HCT116 (cell line): ENCODE measurements around the gene BRINP2. TPM values are rescaled to one million over a fixed set of nuclear protein-coding genes. Genes with fewer than 3 reads are reported as not detected.

Experiments
- ATAC-seq: fragments of 200-7000 bp; cut with Tn5 transposase; 2 replicates; pipeline ENCODE4 v1.9.1; 2020; ENCODE audit warnings: mild to moderate bottlenecking, moderate library complexity
- BruUV-seq: library from RNA; stranded (reverse); fragments of 400-500 nt; replicated peaks from 2 replicates; lab custom pipeline; 2021; lab: Mats Ljungman, UMichigan
- CTCF ChIA-PET: fragments of 300-600 bp; sonication (Branson Sonifier 250); formaldehyde crosslinking; loops from one replicate; lab custom pipeline; 2021; ENCODE audit warnings: antibody characterized with exemption; lab: Charles Lee
- POLR2A ChIA-PET: fragments of 300-600, 350-600 bp; sonication (Branson Sonifier 250); formaldehyde crosslinking; loops from one replicate; lab custom pipeline; 2021; ENCODE audit warnings: antibody characterized with exemption; lab: Charles Lee
- RAD21 ChIA-PET, 2 experiments: fragments of 300-600 bp; sonication (Branson Sonifier 250); formaldehyde crosslinking; loops; one replicate each; lab custom pipeline; 2023; ENCODE audit warnings: low total read pairs in 2 of 2; ENCODE audit not compliant: uncharacterized antibody in 2 of 2, unreplicated experiment in 2 of 2, low non-redundant PET in 1 of 2; lab: Charles Lee
- DNase-seq: peaks from one replicate; pipeline ENCODE4 v3.0.0-alpha.2; 2010; ENCODE audit warnings: low read depth, low spot score
- H2AFZ ChIP-seq: fragments of 200-600 bp; shearing (Covaris generic), sonication (generic); 2 replicates; pipeline ENCODE4 v1.6.1; 2017; ENCODE audit warnings: low read depth, mixed run types, mixed read lengths, antibody characterized with exemption, low read length; ENCODE audit not compliant: poor library complexity, severe bottlenecking
- H3K27ac ChIP-seq: 2 replicates; pipeline ENCODE4 v1.5.1; 2012; ENCODE audit warnings: low read depth, low read length
- H3K27me3 ChIP-seq: fragments of 200-600 bp; sonication (generic); 2 replicates; pipeline ENCODE4 v1.6.1; 2016; ENCODE audit warnings: mixed run types, low read length, mixed read lengths; ENCODE audit not compliant: insufficient read depth
- H3K36me3 ChIP-seq, 2 experiments: fragments of 200-500 bp in 1 of 2; fragments of 200-600 bp in 1 of 2; sonication (Bioruptor generic) in 1 of 2; sonication (generic) in 1 of 2; 2 replicates each; pipeline versions ENCODE4 v1.5.1 to v1.6.1; 2014 to 2016; ENCODE audit warnings: low read length in 2 of 2, inconsistent platforms in 1 of 2, mixed read lengths in 1 of 2, mixed run types in 1 of 2; ENCODE audit not compliant: insufficient read depth in 2 of 2, control insufficient read depth in 1 of 2
- H3K4me1 ChIP-seq, 2 experiments: fragments of 200-600 bp in 1 of 2; sonication (generic) in 1 of 2; 2 replicates each; pipeline versions ENCODE4 v1.5.1 to v1.6.1; 2012 to 2017; ENCODE audit warnings: low read length in 2 of 2, inconsistent platforms in 1 of 2, mild to moderate bottlenecking in 1 of 2, mixed read lengths in 1 of 2, mixed run types in 1 of 2, moderate library complexity in 1 of 2; ENCODE audit not compliant: insufficient read depth in 2 of 2, control insufficient read depth in 1 of 2
- H3K4me2 ChIP-seq: fragments of 200-600 bp; sonication (generic); 2 replicates; pipeline ENCODE4 v1.6.1; 2017; ENCODE audit warnings: mixed run types, low read length, mixed read lengths
- H3K4me3 ChIP-seq, 2 experiments: fragments of 200-600 bp in 1 of 2; sonication (generic) in 1 of 2; replicated peaks in 1 of 2; 2 replicates each; pipeline ENCODE4 v1.5.1; 2011 to 2016; ENCODE audit warnings: low read length in 2 of 2, control low read depth in 1 of 2, low read depth in 1 of 2, mild to moderate bottlenecking in 1 of 2, mixed read lengths in 1 of 2, mixed run types in 1 of 2
- H3K79me2 ChIP-seq: fragments of 200-600 bp; sonication (generic); 2 replicates; pipeline ENCODE4 v1.6.1; 2017; ENCODE audit warnings: mild to moderate bottlenecking, mixed run types, low read length, moderate library complexity, mixed read lengths; ENCODE audit not compliant: insufficient read depth
- H3K9ac ChIP-seq: fragments of 200-600 bp; sonication (generic); 2 replicates; pipeline ENCODE4 v1.6.1; 2016; ENCODE audit warnings: low read length, mixed read lengths
- H3K9me2 ChIP-seq: fragments of 200-600 bp; sonication (generic), shearing (Covaris generic); 2 replicates; pipeline ENCODE4 v1.6.1; 2017; ENCODE audit warnings: mixed run types, mild to moderate bottlenecking, moderate library complexity; ENCODE audit not compliant: insufficient read depth
- H3K9me3 ChIP-seq, 2 experiments: fragments of 200-500 bp in 1 of 2; fragments of 200-600 bp in 1 of 2; sonication (Bioruptor generic) in 1 of 2; sonication (generic) in 1 of 2; 2 replicates each; pipeline ENCODE4 v1.6.1; 2014 to 2017; ENCODE audit warnings: low read length in 2 of 2, mixed read lengths in 2 of 2, inconsistent platforms in 1 of 2, low read depth in 1 of 2, mild to moderate bottlenecking in 1 of 2, mixed run types in 1 of 2, moderate library complexity in 1 of 2; ENCODE audit not compliant: control insufficient read depth in 1 of 2, insufficient read depth in 1 of 2
- H4K20me1 ChIP-seq: fragments of 200-600 bp; sonication (generic), shearing (Covaris generic); 2 replicates; pipeline ENCODE4 v1.6.1; 2017; ENCODE audit warnings: mixed run types, mild to moderate bottlenecking, moderate library complexity; ENCODE audit not compliant: insufficient read depth
- CBX3 ChIP-seq: IDR thresholded peaks from 2 replicates; pipeline ENCODE4 v1.6.1; 2012; ENCODE audit warnings: low read depth
- CTCF ChIP-seq, 3 experiments: fragments of 200-600 bp in 1 of 3; sonication (generic) in 1 of 3; IDR thresholded peaks in 2 of 3; conservative IDR thresholded peaks in 1 of 3; 2 replicates each; pipeline ENCODE4 v1.5.1; 2012 to 2017; ENCODE audit warnings: low read depth in 2 of 3, low read length in 2 of 3, antibody characterized with exemption in 1 of 3, borderline replicate concordance in 1 of 3, control low read depth in 1 of 3, mild to moderate bottlenecking in 1 of 3, mixed read lengths in 1 of 3, mixed run types in 1 of 3, moderate library complexity in 1 of 3; ENCODE audit not compliant: insufficient read depth in 1 of 3
- EZH2 ChIP-seq: fragments of 200-600 bp; sonication (generic); IDR thresholded peaks from 2 replicates; pipeline ENCODE4 v1.6.1; 2017; ENCODE audit warnings: antibody characterized with exemption, mixed run types
- FOSL1 ChIP-seq: IDR thresholded peaks from 2 replicates; pipeline ENCODE4 v1.6.1; 2012; ENCODE audit warnings: low read depth
- POLR2AphosphoS5 ChIP-seq: IDR thresholded peaks from 2 replicates; pipeline ENCODE4 v1.6.1; 2011; ENCODE audit warnings: mild to moderate bottlenecking, low read depth, low read length, moderate library complexity
- RAD21 ChIP-seq: IDR thresholded peaks from 2 replicates; pipeline ENCODE4 v1.6.1; 2012; ENCODE audit warnings: low read depth, mild to moderate bottlenecking
- SRF ChIP-seq: IDR thresholded peaks from 2 replicates; pipeline ENCODE4 v1.6.1; 2012; ENCODE audit warnings: low read depth
- TCF7L2 ChIP-seq: IDR thresholded peaks from 2 replicates; pipeline ENCODE4 v1.7.0; 2011; ENCODE audit warnings: borderline replicate concordance, inconsistent platforms; ENCODE audit not compliant: insufficient read depth, insufficient read length; ENCODE audit errors: extremely low read depth
- YY1 ChIP-seq: IDR thresholded peaks from 2 replicates; pipeline ENCODE4 v1.6.1; 2011; ENCODE audit warnings: low read length, low read depth, moderate library complexity, mild to moderate bottlenecking; ENCODE audit not compliant: insufficient replicate concordance; ENCODE audit errors: extremely low read depth
- ZFX ChIP-seq: fragments of 450-650 bp; IDR thresholded peaks from 2 replicates; pipeline ENCODE4 v1.6.1; 2017
- ZNF274 ChIP-seq: fragments of 200-500 bp; sonication (Bioruptor generic); IDR thresholded peaks from 2 replicates; pipeline ENCODE4 v1.6.1; 2014; ENCODE audit warnings: mild to moderate bottlenecking, low read depth, low read length, inconsistent platforms
- intact Hi-C: fragments of 100-400 bp; cut with micrococcal nuclease; formaldehyde crosslinking; loops from 2 replicates; pipeline ENCODE4 v1.10.0; 2022
- total RNA-seq: library from RNA; stranded (reverse); gene quantifications from one replicate; pipeline ENCODE4 v1.2.1, GENCODE V29; 2021; ENCODE audit not compliant: unreplicated experiment
- TF ChIP-seq, protein P1 (sequence below): IDR thresholded peaks from 2 replicates; pipeline ENCODE4 v1.6.1; 2012
- TF ChIP-seq, protein P2 (sequence below): IDR thresholded peaks from 2 replicates; pipeline ENCODE4 v1.6.1; 2011; ENCODE audit warnings: mild to moderate bottlenecking, low read length, moderate library complexity; ENCODE audit not compliant: insufficient replicate concordance; ENCODE audit errors: extremely low read depth

BRINP2 gene
- total RNA-seq, 1 experiment from 2014 or later: not detected

DNA sequence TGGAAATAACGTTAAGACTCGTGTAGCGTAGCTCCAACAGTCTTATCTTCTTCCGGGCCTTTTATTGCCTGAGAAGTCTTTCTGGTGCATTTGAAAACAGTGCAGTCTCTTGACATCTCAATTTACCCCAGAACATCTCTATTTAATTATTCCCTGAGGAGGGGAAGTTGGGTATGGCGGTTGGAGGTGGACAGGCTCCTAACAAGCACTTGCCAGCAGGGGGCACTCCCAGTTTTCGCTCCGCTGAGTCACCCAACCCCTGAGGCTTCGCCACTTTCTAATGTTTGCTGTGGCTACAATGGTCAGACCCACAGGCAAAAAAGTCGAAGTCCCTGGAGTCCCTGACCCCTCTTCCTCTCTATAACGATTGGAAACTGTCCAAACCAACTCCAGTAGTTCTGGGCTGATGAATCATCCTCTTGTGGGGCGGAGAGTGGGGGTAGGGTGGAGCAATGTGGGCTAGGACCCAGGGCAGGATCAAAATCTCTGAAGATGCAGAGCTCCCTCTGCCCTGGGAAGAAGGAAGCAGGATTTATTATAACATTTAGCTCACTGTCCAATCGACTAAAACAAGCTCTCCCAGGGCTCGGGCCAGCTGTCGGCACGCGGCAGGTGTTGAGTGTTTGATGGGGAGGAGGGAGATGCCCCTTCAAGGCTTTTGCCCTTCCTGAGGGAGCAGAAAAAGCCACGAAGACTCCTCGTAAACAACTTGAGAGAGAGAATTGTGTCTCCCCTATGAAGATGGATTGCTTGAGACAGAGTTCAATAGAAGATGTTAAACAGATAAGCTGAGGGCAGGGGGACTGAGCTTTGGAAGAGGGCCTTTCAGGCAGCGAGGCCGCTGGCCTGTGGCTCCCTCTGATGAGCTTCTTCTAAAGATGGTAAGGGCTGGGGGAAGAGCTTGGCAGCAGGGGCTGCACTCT, 85.7 kb downstream of the BRINP2 start:
- Histone ChIP-seq H4K20me1 (no peaks in the 10 kb centered on the region), H3K27me3 (no peaks in the 10 kb centered on the region), H3K9ac (no peak overlapping the region), H3K4me3 (no peak overlapping the region), H3K79me2 (no peaks in the 10 kb centered on the region), H3K9me3 (no peaks in the 10 kb centered on the region), H3K27ac (no peak overlapping the region), H3K4me2 (no peak overlapping the region), H3K9me2 (no peaks in the 10 kb centered on the region), H3K4me1 (no peaks in the 10 kb centered on the region), H3K36me3 (no peaks in the 10 kb centered on the region), H2AFZ (no peak overlapping the region)
- intact Hi-C loops: no loop called here
- ATAC-seq (no peak), DNase-seq (no peak)
- TF ChIP-seq RAD21 (peak; percentile 34), CTCF (IDR thresholded peaks at IDR 0.05 in 2 of 3, conservative IDR thresholded peaks at IDR 0.05 in 1 of 3; ENCODE audit: borderline replicate concordance in 1 of 3, insufficient read depth in 1 of 3, low read depth in 2 of 3, low read length in 2 of 3) (peak; percentile 6 to 39 (median 36); a peak in 3 of 6 replicates), EZH2 (no peak)
- CTCF ChIA-PET: no interaction called here
- BruUV-seq: no TSS peak
- POLR2A ChIA-PET: no interaction called here
- RAD21 ChIA-PET: interaction anchor here in 1 of 2 experiments (0.6 kb wide), 1 partner anchor 353 kb away, joined by 3 read pairs; no protein-coding TSS in a partner anchor

DNA sequence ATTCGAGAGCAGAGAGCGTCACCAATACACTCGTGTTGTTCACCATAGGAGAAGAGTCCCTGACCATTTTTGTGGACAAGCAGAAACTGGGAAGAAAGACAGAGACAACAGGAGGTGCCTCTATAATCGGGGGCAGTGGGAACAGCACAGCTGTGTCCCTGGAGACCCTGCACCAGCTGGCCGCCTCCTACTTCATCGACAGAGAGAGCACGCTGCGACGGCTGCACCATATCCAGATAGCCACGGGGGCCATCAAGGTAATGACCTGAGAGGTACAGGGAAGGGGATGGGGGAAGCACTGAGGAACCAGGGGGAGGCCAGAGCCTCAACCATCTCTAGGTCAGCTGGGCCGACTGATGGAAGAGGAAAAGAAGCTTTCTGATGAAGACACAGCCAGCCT, 86.4 kb downstream of the BRINP2 start:
- ChIA-PET RAD21 (interaction anchor here in 1 of 2 experiments (0.6 kb wide), 1 partner anchor 354 kb away, joined by 3 read pairs; no protein-coding TSS in a partner anchor), POLR2A (no interaction called here), CTCF (no interaction called here)
- H3K27me3 ChIP-seq: no peaks in the 10 kb centered on the region
- H3K79me2 ChIP-seq: no peaks in the 10 kb centered on the region
- H3K9me3 ChIP-seq: no peaks in the 10 kb centered on the region
- H3K4me1 ChIP-seq: no peaks in the 10 kb centered on the region
- BruUV-seq: no TSS peak
- H2AFZ ChIP-seq: no peak overlapping the region
- H3K9ac ChIP-seq: no peak overlapping the region
- H3K4me2 ChIP-seq: no peak overlapping the region
- ATAC-seq: no peak
- H3K4me3 ChIP-seq: no peak overlapping the region
- intact Hi-C loops: no loop called here
- no peak for DNase-seq
- no peak overlapping the region for H3K27ac ChIP-seq
- H3K36me3 ChIP-seq: no peaks in the 10 kb centered on the region
- H3K9me2 ChIP-seq: no peaks in the 10 kb centered on the region
- no peaks in the 10 kb centered on the region for H4K20me1 ChIP-seq
- TF ChIP-seq, protein P1, sequence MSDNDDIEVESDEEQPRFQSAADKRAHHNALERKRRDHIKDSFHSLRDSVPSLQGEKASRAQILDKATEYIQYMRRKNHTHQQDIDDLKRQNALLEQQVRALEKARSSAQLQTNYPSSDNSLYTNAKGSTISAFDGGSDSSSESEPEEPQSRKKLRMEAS: no peak
- TF ChIP-seq, protein P2, sequence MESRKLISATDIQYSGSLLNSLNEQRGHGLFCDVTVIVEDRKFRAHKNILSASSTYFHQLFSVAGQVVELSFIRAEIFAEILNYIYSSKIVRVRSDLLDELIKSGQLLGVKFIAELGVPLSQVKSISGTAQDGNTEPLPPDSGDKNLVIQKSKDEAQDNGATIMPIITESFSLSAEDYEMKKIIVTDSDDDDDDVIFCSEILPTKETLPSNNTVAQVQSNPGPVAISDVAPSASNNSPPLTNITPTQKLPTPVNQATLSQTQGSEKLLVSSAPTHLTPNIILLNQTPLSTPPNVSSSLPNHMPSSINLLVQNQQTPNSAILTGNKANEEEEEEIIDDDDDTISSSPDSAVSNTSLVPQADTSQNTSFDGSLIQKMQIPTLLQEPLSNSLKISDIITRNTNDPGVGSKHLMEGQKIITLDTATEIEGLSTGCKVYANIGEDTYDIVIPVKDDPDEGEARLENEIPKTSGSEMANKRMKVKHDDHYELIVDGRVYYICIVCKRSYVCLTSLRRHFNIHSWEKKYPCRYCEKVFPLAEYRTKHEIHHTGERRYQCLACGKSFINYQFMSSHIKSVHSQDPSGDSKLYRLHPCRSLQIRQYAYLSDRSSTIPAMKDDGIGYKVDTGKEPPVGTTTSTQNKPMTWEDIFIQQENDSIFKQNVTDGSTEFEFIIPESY: no peak
- no peak for TF ChIP-seq ZFX
- no peak for TF ChIP-seq CBX3
- no peak for TF ChIP-seq TCF7L2
- TF ChIP-seq ZNF274: no peak
- no peak for TF ChIP-seq SRF
- no peak for TF ChIP-seq FOSL1
- no peak for TF ChIP-seq POLR2AphosphoS5
- TF ChIP-seq YY1: no peak
- no peak for TF ChIP-seq EZH2
